OCI-LY7 (cell line): Measurements from ENCODE around the gene RNF169. TPM values are rescaled to one million over a fixed set of nuclear protein-coding genes. Genes with fewer than 3 reads are reported as not detected.

Source experiments
- BruUV-seq: library from RNA; stranded (reverse); fragments of 400-500 nt; replicated peaks from 2 replicates; lab custom pipeline; 2021; lab: Mats Ljungman, UMichigan
- CTCF ChIA-PET: fragments of 300-600 bp; sonication (Branson Sonifier 250); formaldehyde crosslinking; loops from one replicate; lab custom pipeline; 2022; ENCODE audit warnings: antibody characterized with exemption; ENCODE audit not compliant: unreplicated experiment; lab: Charles Lee
- POLR2A ChIA-PET: fragments of 300-600 bp; sonication (Branson Sonifier 250); formaldehyde crosslinking; loops from one replicate; lab custom pipeline; 2022; ENCODE audit warnings: antibody characterized with exemption; lab: Charles Lee
- DNase-seq: peaks from one replicate; pipeline ENCODE4 v3.0.0-alpha.2; 2015; ENCODE audit warnings: low spot score
- H2AFZ ChIP-seq: fragments of 200-600 bp; sonication (generic), shearing (Covaris generic); 2 replicates; pipeline ENCODE4 v1.6.1; 2014; ENCODE audit warnings: mild to moderate bottlenecking, antibody characterized with exemption, low read length, moderate library complexity
- H3K27ac ChIP-seq: fragments of 200-600 bp; sonication (generic); 2 replicates; pipeline ENCODE4 v1.5.1; 2014; ENCODE audit warnings: mixed run types, low read depth, mild to moderate bottlenecking, moderate library complexity, low read length, inconsistent platforms; ENCODE audit not compliant: poor library complexity, severe bottlenecking
- H3K36me3 ChIP-seq: fragments of 200-600 bp; sonication (generic); 2 replicates; pipeline ENCODE4 v1.6.1; 2014; ENCODE audit warnings: mild to moderate bottlenecking, antibody characterized with exemption, low read length, moderate library complexity, mixed read lengths; ENCODE audit not compliant: insufficient read depth
- H3K4me1 ChIP-seq: fragments of 200-600 bp; sonication (generic); 2 replicates; pipeline ENCODE4 v1.5.1; 2014; ENCODE audit warnings: mild to moderate bottlenecking, low read length; ENCODE audit not compliant: insufficient read depth, poor library complexity, severe bottlenecking
- H3K4me2 ChIP-seq: fragments of 200-600 bp; sonication (generic); 2 replicates; pipeline ENCODE4 v1.6.1; 2014; ENCODE audit warnings: mild to moderate bottlenecking, low read length
- H3K4me3 ChIP-seq: fragments of 200-600 bp; sonication (generic); 2 replicates; pipeline ENCODE4 v1.5.1; 2014; ENCODE audit warnings: mild to moderate bottlenecking, low read depth, low read length; ENCODE audit not compliant: poor library complexity, severe bottlenecking
- H3K79me2 ChIP-seq: fragments of 200-600 bp; sonication (generic); 2 replicates; pipeline ENCODE4 v1.6.1; 2016; ENCODE audit warnings: low read depth, mild to moderate bottlenecking, low read length, moderate library complexity, mixed read lengths; ENCODE audit not compliant: insufficient read depth
- H3K9me2 ChIP-seq: fragments of 200-600 bp; sonication (generic); 2 replicates; pipeline ENCODE4 v1.6.1; 2016; ENCODE audit warnings: mild to moderate bottlenecking, low read length, mixed read lengths; ENCODE audit not compliant: insufficient read depth
- H3K9me3 ChIP-seq: fragments of 200-600 bp; sonication (generic); 2 replicates; pipeline ENCODE4 v1.6.1; 2014; ENCODE audit warnings: mild to moderate bottlenecking, mixed run types, low read length, mixed read lengths
- H4K20me1 ChIP-seq: fragments of 200-600 bp; sonication (generic); 2 replicates; pipeline ENCODE4 v1.6.1; 2014; ENCODE audit warnings: mild to moderate bottlenecking, antibody characterized with exemption, low read length, moderate library complexity, mixed read lengths; ENCODE audit not compliant: insufficient read depth
- CTCF ChIP-seq: fragments of 200-600 bp; sonication (generic); conservative IDR thresholded peaks from 2 replicates; pipeline ENCODE4 v1.5.1; 2014; ENCODE audit warnings: mild to moderate bottlenecking, antibody characterized with exemption, low read length, moderate library complexity, mixed read lengths
- EZH2phosphoT487 ChIP-seq: fragments of 200-600 bp; sonication (generic); IDR thresholded peaks from 2 replicates; pipeline ENCODE4 v1.6.1; 2018; ENCODE audit warnings: low read depth, borderline replicate concordance, mild to moderate bottlenecking, mixed run types, antibody characterized with exemption, low read length, moderate library complexity, mixed read lengths
- intact Hi-C: fragments of 100-400 bp; cut with micrococcal nuclease; formaldehyde crosslinking; loops from one replicate; pipeline ENCODE4 v1.10.0; 2022; ENCODE audit not compliant: unreplicated experiment
- total RNA-seq, 2 experiments: library from RNA; depleted of rRNA in 1 of 2; stranded (reverse); fragments of >200 nt in 1 of 2; shearing (Covaris generic) in 1 of 2; gene quantifications; 2 replicates each; pipeline ENCODE4 v1.2.3, GENCODE V29; 2014 to 2022

Gene RNF169
- total RNA-seq, 2 experiments from 2014 or later = 16.4 to 18.0 TPM

- POLR2A ChIA-PET = no interaction called here
- no peaks in the 10 kb centered on the region for H3K79me2 ChIP-seq
- intact Hi-C loops = loop anchor here (1.0 kb wide), 1 partner anchor 509 kb away; no protein-coding TSS in a partner anchor
- no peaks in the 10 kb centered on the region for H3K36me3 ChIP-seq
- no peaks in the 10 kb centered on the region for H4K20me1 ChIP-seq
- no peak overlapping the region for H3K4me2 ChIP-seq
- H3K4me1 ChIP-seq = no peaks in the 10 kb centered on the region
- H3K27ac ChIP-seq = no peak overlapping the region
- CTCF ChIA-PET = interaction anchor here (1.3 to 1.5 kb wide), 2 partner anchors 15 to 37 kb away, joined by 4 read pairs; no protein-coding TSS in a partner anchor
- H3K9me2 ChIP-seq = no peaks in the 10 kb centered on the region
- TF ChIP-seq EZH2phosphoT487 (no peak), CTCF (peak; percentile 96)
- no peaks in the 10 kb centered on the region for H3K9me3 ChIP-seq
- DNase-seq = peak; percentile 71
- BruUV-seq = no TSS peak
- H3K4me3 ChIP-seq = no peak overlapping the region
- H2AFZ ChIP-seq = no peak overlapping the region; the same call in 1 of the 2 replicates
These were observed 8.9 kb upstream of the RNF169 start for GRCh38 chr11:74739546-74740270.

- no peak for DNase-seq
- no peaks in the 10 kb centered on the region for H3K79me2 ChIP-seq
- H3K9me3 ChIP-seq = no peaks in the 10 kb centered on the region
- H3K4me2 ChIP-seq = no peak overlapping the region
- H3K4me3 ChIP-seq = no peak overlapping the region
- H3K9me2 ChIP-seq = no peaks in the 10 kb centered on the region
- BruUV-seq = no TSS peak
- intact Hi-C loops = no loop called here
- H2AFZ ChIP-seq = no peak overlapping the region
- TF ChIP-seq CTCF = no peak
- no peak for TF ChIP-seq EZH2phosphoT487
- H3K27ac ChIP-seq = no peak overlapping the region
- no peaks in the 10 kb centered on the region for H3K4me1 ChIP-seq
- H3K36me3 ChIP-seq = no peaks in the 10 kb centered on the region
- ChIA-PET POLR2A (no interaction called here), CTCF (no interaction called here)
- no peaks in the 10 kb centered on the region for H4K20me1 ChIP-seq
These were observed 6.6 kb upstream of the RNF169 start for GRCh38 chr11:74742070-74742469.

GRCh38 chr11:74743640-74744039 lies 5.0 kb upstream of the RNF169 start:
- Histone ChIP-seq H3K4me1 (peaks cover 9% of the 10 kb centered on the region), H3K9me3 (no peaks in the 10 kb centered on the region), H4K20me1 (no peaks in the 10 kb centered on the region), H2AFZ (no peak overlapping the region), H3K4me3 (no peak overlapping the region), H3K79me2 (no peaks in the 10 kb centered on the region), H3K36me3 (no peaks in the 10 kb centered on the region), H3K9me2 (no peaks in the 10 kb centered on the region), H3K4me2 (no peak overlapping the region), H3K27ac (no peak overlapping the region)
- ChIA-PET POLR2A (no interaction called here), CTCF (no interaction called here)
- TF ChIP-seq CTCF (no peak), EZH2phosphoT487 (no peak)
- no TSS peak for BruUV-seq
- no peak for DNase-seq
- intact Hi-C loops = no loop called here
